DND-41 (cell line): ENCODE measurements around the gene CSNK1A1.

ENCODE experiments used
- CTCF ChIP-seq: IDR thresholded peaks from 2 replicates; pipeline ENCODE4 v1.5.1; 2012; ENCODE audit warnings: borderline replicate concordance, low read length, moderate library complexity, mild to moderate bottlenecking; ENCODE audit not compliant: poor library complexity, severe bottlenecking; ENCODE audit errors: extremely low read depth
- EZH2 ChIP-seq: IDR thresholded peaks from 3 replicates; pipeline ENCODE4 v1.6.1; 2012; ENCODE audit warnings: borderline replicate concordance, low read depth, mild to moderate bottlenecking, moderate library complexity, low read length, inconsistent platforms; ENCODE audit not compliant: severe bottlenecking

GRCh38 chr5:149452007-149452664 lies 99.1 kb downstream of the CSNK1A1 start:
- TF ChIP-seq CTCF, result no peak
- no peak for TF ChIP-seq EZH2
